HCT116 (cell line): ENCODE data around the gene IL1RAPL2. TPM values are rescaled to one million over a fixed set of nuclear protein-coding genes. Genes with fewer than 3 reads are reported as not detected.

Experiments used
- ATAC-seq: fragments of 200-7000 bp; cut with Tn5 transposase; 2 replicates; pipeline ENCODE4 v1.9.1; 2020; ENCODE audit warnings: mild to moderate bottlenecking, moderate library complexity
- BruUV-seq: library from RNA; stranded (reverse); fragments of 400-500 nt; replicated peaks from 2 replicates; lab custom pipeline; 2021; lab: Mats Ljungman, UMichigan
- CTCF ChIA-PET: fragments of 300-600 bp; sonication (Branson Sonifier 250); formaldehyde crosslinking; loops from one replicate; lab custom pipeline; 2021; ENCODE audit warnings: antibody characterized with exemption; lab: Charles Lee
- POLR2A ChIA-PET: fragments of 300-600, 350-600 bp; sonication (Branson Sonifier 250); formaldehyde crosslinking; loops from one replicate; lab custom pipeline; 2021; ENCODE audit warnings: antibody characterized with exemption; lab: Charles Lee
- RAD21 ChIA-PET, 2 experiments: fragments of 300-600 bp; sonication (Branson Sonifier 250); formaldehyde crosslinking; loops; one replicate each; lab custom pipeline; 2023; ENCODE audit warnings: low total read pairs in 2 of 2; ENCODE audit not compliant: uncharacterized antibody in 2 of 2, unreplicated experiment in 2 of 2, low non-redundant PET in 1 of 2; lab: Charles Lee
- DNase-seq: peaks from one replicate; pipeline ENCODE4 v3.0.0-alpha.2; 2010; ENCODE audit warnings: low read depth, low spot score
- H2AFZ ChIP-seq: fragments of 200-600 bp; shearing (Covaris generic), sonication (generic); 2 replicates; pipeline ENCODE4 v1.6.1; 2017; ENCODE audit warnings: low read depth, mixed run types, mixed read lengths, antibody characterized with exemption, low read length; ENCODE audit not compliant: poor library complexity, severe bottlenecking
- H3K27ac ChIP-seq: 2 replicates; pipeline ENCODE4 v1.5.1; 2012; ENCODE audit warnings: low read depth, low read length
- H3K27me3 ChIP-seq: fragments of 200-600 bp; sonication (generic); 2 replicates; pipeline ENCODE4 v1.6.1; 2016; ENCODE audit warnings: mixed run types, low read length, mixed read lengths; ENCODE audit not compliant: insufficient read depth
- H3K36me3 ChIP-seq, 2 experiments: fragments of 200-500 bp in 1 of 2; fragments of 200-600 bp in 1 of 2; sonication (Bioruptor generic) in 1 of 2; sonication (generic) in 1 of 2; 2 replicates each; pipeline versions ENCODE4 v1.5.1 to v1.6.1; 2014 to 2016; ENCODE audit warnings: low read length in 2 of 2, inconsistent platforms in 1 of 2, mixed read lengths in 1 of 2, mixed run types in 1 of 2; ENCODE audit not compliant: insufficient read depth in 2 of 2, control insufficient read depth in 1 of 2
- H3K4me1 ChIP-seq, 2 experiments: fragments of 200-600 bp in 1 of 2; sonication (generic) in 1 of 2; 2 replicates each; pipeline versions ENCODE4 v1.5.1 to v1.6.1; 2012 to 2017; ENCODE audit warnings: low read length in 2 of 2, inconsistent platforms in 1 of 2, mild to moderate bottlenecking in 1 of 2, mixed read lengths in 1 of 2, mixed run types in 1 of 2, moderate library complexity in 1 of 2; ENCODE audit not compliant: insufficient read depth in 2 of 2, control insufficient read depth in 1 of 2
- H3K4me2 ChIP-seq: fragments of 200-600 bp; sonication (generic); 2 replicates; pipeline ENCODE4 v1.6.1; 2017; ENCODE audit warnings: mixed run types, low read length, mixed read lengths
- H3K4me3 ChIP-seq, 2 experiments: fragments of 200-600 bp in 1 of 2; sonication (generic) in 1 of 2; replicated peaks in 1 of 2; 2 replicates each; pipeline ENCODE4 v1.5.1; 2011 to 2016; ENCODE audit warnings: low read length in 2 of 2, control low read depth in 1 of 2, low read depth in 1 of 2, mild to moderate bottlenecking in 1 of 2, mixed read lengths in 1 of 2, mixed run types in 1 of 2
- H3K79me2 ChIP-seq: fragments of 200-600 bp; sonication (generic); 2 replicates; pipeline ENCODE4 v1.6.1; 2017; ENCODE audit warnings: mild to moderate bottlenecking, mixed run types, low read length, moderate library complexity, mixed read lengths; ENCODE audit not compliant: insufficient read depth
- H3K9ac ChIP-seq: fragments of 200-600 bp; sonication (generic); 2 replicates; pipeline ENCODE4 v1.6.1; 2016; ENCODE audit warnings: low read length, mixed read lengths
- H3K9me2 ChIP-seq: fragments of 200-600 bp; sonication (generic), shearing (Covaris generic); 2 replicates; pipeline ENCODE4 v1.6.1; 2017; ENCODE audit warnings: mixed run types, mild to moderate bottlenecking, moderate library complexity; ENCODE audit not compliant: insufficient read depth
- H3K9me3 ChIP-seq, 2 experiments: fragments of 200-500 bp in 1 of 2; fragments of 200-600 bp in 1 of 2; sonication (Bioruptor generic) in 1 of 2; sonication (generic) in 1 of 2; 2 replicates each; pipeline ENCODE4 v1.6.1; 2014 to 2017; ENCODE audit warnings: low read length in 2 of 2, mixed read lengths in 2 of 2, inconsistent platforms in 1 of 2, low read depth in 1 of 2, mild to moderate bottlenecking in 1 of 2, mixed run types in 1 of 2, moderate library complexity in 1 of 2; ENCODE audit not compliant: control insufficient read depth in 1 of 2, insufficient read depth in 1 of 2
- H4K20me1 ChIP-seq: fragments of 200-600 bp; sonication (generic), shearing (Covaris generic); 2 replicates; pipeline ENCODE4 v1.6.1; 2017; ENCODE audit warnings: mixed run types, mild to moderate bottlenecking, moderate library complexity; ENCODE audit not compliant: insufficient read depth
- ATF3 ChIP-seq: IDR thresholded peaks from 2 replicates; pipeline ENCODE4 v1.6.1; 2012
- CBX3 ChIP-seq: IDR thresholded peaks from 2 replicates; pipeline ENCODE4 v1.6.1; 2012; ENCODE audit warnings: low read depth
- CEBPB ChIP-seq: IDR thresholded peaks from 2 replicates; pipeline ENCODE4 v1.6.1; 2012; ENCODE audit warnings: low read depth
- CTCF ChIP-seq, 3 experiments: fragments of 200-600 bp in 1 of 3; sonication (generic) in 1 of 3; IDR thresholded peaks in 2 of 3; conservative IDR thresholded peaks in 1 of 3; 2 replicates each; pipeline ENCODE4 v1.5.1; 2012 to 2017; ENCODE audit warnings: low read depth in 2 of 3, low read length in 2 of 3, antibody characterized with exemption in 1 of 3, borderline replicate concordance in 1 of 3, control low read depth in 1 of 3, mild to moderate bottlenecking in 1 of 3, mixed read lengths in 1 of 3, mixed run types in 1 of 3, moderate library complexity in 1 of 3; ENCODE audit not compliant: insufficient read depth in 1 of 3
- EGR1 ChIP-seq: IDR thresholded peaks from 2 replicates; pipeline ENCODE4 v1.6.1; 2012; ENCODE audit warnings: low read depth
- ELF1 ChIP-seq: IDR thresholded peaks from 2 replicates; pipeline ENCODE4 v1.6.1; 2012; ENCODE audit warnings: low read depth, borderline replicate concordance
- EZH2 ChIP-seq: fragments of 200-600 bp; sonication (generic); IDR thresholded peaks from 2 replicates; pipeline ENCODE4 v1.6.1; 2017; ENCODE audit warnings: antibody characterized with exemption, mixed run types
- EZH2phosphoT487 ChIP-seq: fragments of 200-600 bp; IDR thresholded peaks from 2 replicates; pipeline ENCODE4 v1.6.1; 2018; ENCODE audit warnings: antibody characterized with exemption, borderline replicate concordance
- FOSL1 ChIP-seq: IDR thresholded peaks from 2 replicates; pipeline ENCODE4 v1.6.1; 2012; ENCODE audit warnings: low read depth
- JUND ChIP-seq: IDR thresholded peaks from 2 replicates; pipeline ENCODE4 v1.6.1; 2012
- MAX ChIP-seq: IDR thresholded peaks from 2 replicates; pipeline ENCODE4 v1.6.1; 2012
- POLR2A ChIP-seq: IDR thresholded peaks from 2 replicates; pipeline ENCODE4 v1.7.0; 2011; ENCODE audit warnings: borderline replicate concordance; ENCODE audit not compliant: insufficient read depth, insufficient read length; ENCODE audit errors: extremely low read depth
- POLR2AphosphoS5 ChIP-seq: IDR thresholded peaks from 2 replicates; pipeline ENCODE4 v1.6.1; 2011; ENCODE audit warnings: mild to moderate bottlenecking, low read depth, low read length, moderate library complexity
- RAD21 ChIP-seq: IDR thresholded peaks from 2 replicates; pipeline ENCODE4 v1.6.1; 2012; ENCODE audit warnings: low read depth, mild to moderate bottlenecking
- REST ChIP-seq: IDR thresholded peaks from 2 replicates; pipeline ENCODE4 v1.6.1; 2012; ENCODE audit warnings: low read depth
- SIN3A ChIP-seq: IDR thresholded peaks from 2 replicates; pipeline ENCODE4 v1.6.1; 2012; ENCODE audit warnings: low read depth
- SRF ChIP-seq: IDR thresholded peaks from 2 replicates; pipeline ENCODE4 v1.6.1; 2012; ENCODE audit warnings: low read depth
- TCF7L2 ChIP-seq: IDR thresholded peaks from 2 replicates; pipeline ENCODE4 v1.7.0; 2011; ENCODE audit warnings: borderline replicate concordance, inconsistent platforms; ENCODE audit not compliant: insufficient read depth, insufficient read length; ENCODE audit errors: extremely low read depth
- ZFX ChIP-seq: fragments of 450-650 bp; IDR thresholded peaks from 2 replicates; pipeline ENCODE4 v1.6.1; 2017
- ZNF274 ChIP-seq: fragments of 200-500 bp; sonication (Bioruptor generic); IDR thresholded peaks from 2 replicates; pipeline ENCODE4 v1.6.1; 2014; ENCODE audit warnings: mild to moderate bottlenecking, low read depth, low read length, inconsistent platforms
- intact Hi-C: fragments of 100-400 bp; cut with micrococcal nuclease; formaldehyde crosslinking; loops from 2 replicates; pipeline ENCODE4 v1.10.0; 2022
- total RNA-seq: library from RNA; stranded (reverse); gene quantifications from one replicate; pipeline ENCODE4 v1.2.1, GENCODE V29; 2021; ENCODE audit not compliant: unreplicated experiment

IL1RAPL2 gene
- total RNA-seq, 1 experiment from 2014 or later = not detected

GRCh38 chrX:105464618-105465017, 898.6 kb downstream of the IL1RAPL2 start (continued):
- TF ChIP-seq TCF7L2 (no peak), CBX3 (no peak), EGR1 (no peak), POLR2AphosphoS5 (no peak)

DNA sequence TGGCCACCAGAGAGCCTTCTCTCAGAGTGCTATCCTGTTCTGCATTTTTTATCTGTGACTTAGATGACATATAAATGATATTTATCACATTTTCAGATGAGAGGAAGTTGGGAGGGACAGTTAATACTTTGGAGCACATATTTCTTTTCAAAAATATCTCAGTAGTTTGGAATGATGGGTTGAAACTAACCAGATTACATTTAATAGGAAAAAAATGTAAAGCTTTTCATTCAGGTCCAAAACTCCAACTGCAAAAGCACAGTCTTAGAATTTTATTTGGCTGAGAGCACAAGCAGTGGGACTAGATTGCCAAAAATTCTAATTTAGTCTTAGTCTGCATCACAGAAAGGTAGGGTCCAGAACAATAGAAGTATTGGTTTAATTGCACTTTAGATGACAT, 902.7 kb downstream of the IL1RAPL2 start:
- no peaks in the 10 kb centered on the region for H3K36me3 ChIP-seq
- ChIA-PET CTCF (no interaction called here), RAD21 (no interaction called here), POLR2A (no interaction called here)
- no TSS peak for BruUV-seq
- H3K27me3 ChIP-seq = no peaks in the 10 kb centered on the region
- H4K20me1 ChIP-seq = no peaks in the 10 kb centered on the region
- no peaks in the 10 kb centered on the region for H3K9me2 ChIP-seq
- no peak for ATAC-seq
- H3K4me2 ChIP-seq = no peak overlapping the region
- no peak overlapping the region for H3K9ac ChIP-seq
- H3K79me2 ChIP-seq = no peaks in the 10 kb centered on the region
- no peak overlapping the region for H3K4me3 ChIP-seq
- no peaks in the 10 kb centered on the region for H3K9me3 ChIP-seq
- no peak overlapping the region for H3K27ac ChIP-seq
- intact Hi-C loops = no loop called here
- TF ChIP-seq RAD21 (no peak), MAX (no peak), SRF (no peak), ELF1 (no peak), ZNF274 (no peak), CEBPB (no peak), FOSL1 (no peak), ZFX (no peak), POLR2A (no peak), EZH2 (no peak), POLR2AphosphoS5 (no peak), CTCF (IDR thresholded peaks at IDR 0.05 in 2 of 3, conservative IDR thresholded peaks at IDR 0.05 in 1 of 3; ENCODE audit: borderline replicate concordance in 1 of 3, insufficient read depth in 1 of 3, low read depth in 2 of 3, low read length in 2 of 3) (no peak), ATF3 (no peak), SIN3A (no peak), CBX3 (no peak), EZH2phosphoT487 (no peak), REST (no peak), JUND (no peak), TCF7L2 (no peak)
- no peak overlapping the region for H2AFZ ChIP-seq
- H3K4me1 ChIP-seq = no peaks in the 10 kb centered on the region
- no peak for DNase-seq
